WTC11 (cell line): ENCODE data around the gene ANKZF1.

Experiments
- CTCF ChIP-seq: fragments of 200-600 bp; IDR thresholded peaks from 2 replicates; pipeline ENCODE4 v1.8.0; 2022; ENCODE audit warnings: antibody characterized with exemption
- MYBL2 ChIP-seq: sonication (generic); formaldehyde crosslinking; IDR thresholded peaks from 2 replicates; pipeline ENCODE4 v1.8.1; 2023; ENCODE audit warnings: mild to moderate bottlenecking, moderate library complexity, missing genetic modification reagents
- SMAD4 ChIP-seq: sonication (generic); formaldehyde crosslinking; IDR thresholded peaks from 2 replicates; pipeline ENCODE4 v1.8.0; 2022; ENCODE audit warnings: mild to moderate bottlenecking, missing genetic modification reagents

GRCh38 chr2:219266232-219266631 lies 36.6 kb downstream of the ANKZF1 start:
- TF ChIP-seq CTCF, result no peak
- no peak for TF ChIP-seq MYBL2 (CRISPR knock-in tag)
- no peak for TF ChIP-seq SMAD4
